HG03565 (cell line): ENCODE results near the gene AFG1L.
"Not testable (repeated sequence)": the region's sequence is repeated elsewhere in the genome, so short reads cannot be mapped to it uniquely, and the experiment has no call there.

Experiments used
- ATAC-seq: cut with Tn5 transposase; IDR thresholded peaks from one replicate; pipeline ENCODE4 v1.9.1; 2021; ENCODE audit warnings: mild to moderate bottlenecking, moderate library complexity; ENCODE audit not compliant: unreplicated experiment

The AFG1L gene

GRCh38 chr6:108550256-108550655 lies 255.4 kb downstream of the AFG1L start:
- no peak for ATAC-seq

DNA sequence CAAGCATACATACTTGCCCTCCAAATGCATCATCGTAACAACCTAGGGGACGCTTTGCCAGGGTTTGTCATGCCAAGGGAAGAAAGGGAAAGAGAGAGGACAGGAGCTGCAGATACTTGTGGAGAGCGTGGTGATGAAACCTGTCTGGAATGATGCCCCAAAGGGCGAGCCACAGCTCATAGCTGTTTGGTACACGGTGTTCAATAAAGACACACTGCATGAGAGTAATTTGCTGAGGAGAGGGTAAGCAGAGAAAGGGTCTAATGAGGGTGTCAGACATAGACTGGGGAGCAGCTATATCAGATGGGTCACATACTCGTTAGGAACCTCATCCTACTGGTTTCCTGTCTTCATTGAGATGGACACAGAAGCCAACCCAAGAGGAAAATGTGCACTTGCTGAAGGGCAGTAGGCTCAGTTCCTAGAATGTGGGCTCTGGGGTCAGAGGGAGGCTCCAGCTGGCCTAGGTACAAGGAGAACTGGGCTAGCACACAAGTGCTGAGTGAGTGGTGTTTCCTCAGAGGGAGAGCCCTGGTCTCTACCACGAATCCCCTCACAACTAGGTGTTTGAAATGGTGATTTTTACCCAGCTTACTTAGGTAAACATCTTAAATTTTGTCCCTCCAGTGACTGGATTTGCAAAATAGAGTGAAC lies 260.7 kb downstream of the AFG1L start:
- no peak for ATAC-seq

DNA sequence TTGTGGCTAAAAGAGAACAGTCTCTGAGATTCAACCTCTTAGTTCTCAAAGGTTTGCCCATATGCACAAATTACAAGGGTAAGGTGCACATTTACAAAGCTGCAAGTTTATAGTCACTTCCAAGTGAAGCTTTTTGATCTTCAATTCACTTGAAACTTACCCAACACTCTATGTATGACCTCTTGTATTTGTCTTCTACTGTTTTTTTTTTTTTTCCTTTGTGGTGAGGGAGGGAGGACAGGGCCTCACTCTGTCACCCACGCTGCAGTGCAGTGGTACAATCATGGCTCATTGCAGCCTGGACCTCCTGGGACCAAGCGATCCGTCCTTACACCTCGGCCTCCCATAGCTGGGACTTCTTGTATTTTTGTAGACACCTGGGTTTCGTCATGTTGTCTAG lies 261.4 kb downstream of the AFG1L start:
- ATAC-seq, result no peak

DNA sequence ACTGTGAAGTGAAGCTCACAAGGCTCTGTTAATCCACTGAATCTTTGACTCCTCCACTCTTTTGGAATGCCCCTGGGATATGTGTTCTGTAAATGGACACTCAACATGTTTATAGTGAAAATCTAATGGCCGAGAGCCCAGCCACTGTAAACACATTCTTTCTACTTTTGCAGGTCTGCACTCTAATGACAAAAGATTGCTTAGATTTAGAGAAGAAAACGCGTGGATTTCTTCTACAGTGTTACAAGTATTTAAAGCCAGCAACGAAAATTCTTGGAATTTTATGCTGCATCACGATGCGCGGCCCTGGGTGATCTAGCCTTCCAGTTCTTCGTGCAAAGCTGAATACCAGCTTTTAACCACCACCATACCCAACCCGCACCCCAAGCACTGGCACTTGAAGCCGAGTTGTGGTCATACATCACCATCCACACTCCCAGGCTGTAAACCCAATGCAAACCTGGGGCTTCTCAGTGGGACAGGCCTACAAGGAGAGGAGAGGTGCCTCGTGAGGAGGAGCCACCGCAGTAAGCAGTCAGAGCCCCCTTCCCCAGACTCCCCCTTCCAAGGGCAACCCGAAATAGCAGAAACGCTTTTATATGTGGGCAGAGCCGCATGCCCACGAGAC lies 262.1 kb downstream of the AFG1L start:
- no peak for ATAC-seq

DNA sequence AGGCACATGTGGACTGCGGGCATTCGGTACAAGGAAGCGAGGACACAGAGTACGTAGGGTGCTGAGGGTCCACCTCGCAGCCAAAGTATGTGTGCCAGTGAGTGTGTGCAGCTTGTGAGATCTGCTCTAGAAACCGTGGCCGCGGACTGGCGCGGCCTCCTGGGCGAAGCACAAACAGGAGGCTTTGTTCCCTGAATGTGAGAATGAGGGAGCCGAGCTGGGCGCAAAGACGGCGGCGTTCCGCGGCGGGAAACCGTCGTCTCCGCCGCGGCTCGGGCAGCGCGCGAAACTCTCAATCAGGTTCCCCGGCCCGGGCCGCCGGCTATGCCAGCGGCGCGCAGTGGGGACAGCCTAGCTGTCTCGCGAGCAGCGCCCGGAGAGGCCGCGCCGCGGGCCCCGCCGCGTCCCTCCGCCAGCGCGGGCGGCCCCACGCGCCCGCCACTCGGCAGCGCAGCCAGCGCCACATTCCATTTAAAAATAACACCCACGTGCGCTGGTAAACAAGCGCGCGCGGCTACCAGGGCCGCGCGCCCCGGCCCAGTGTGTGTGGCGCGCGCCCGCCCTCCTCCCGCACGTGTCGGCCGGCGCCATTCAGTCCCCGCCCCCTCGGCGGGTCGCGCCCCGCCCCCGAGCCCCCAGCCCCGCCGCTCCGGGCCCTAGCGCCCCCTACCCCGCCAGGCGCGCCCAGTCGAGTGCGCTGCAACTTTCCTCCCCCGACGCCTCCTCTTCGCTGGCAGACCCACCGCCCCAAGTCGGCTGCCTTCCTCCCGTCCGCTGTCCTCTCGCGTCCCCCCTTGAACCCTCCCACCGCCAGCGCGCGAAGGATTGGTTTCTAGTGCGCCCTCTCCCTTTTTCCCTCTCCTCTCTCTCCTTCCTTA lies 262.9 kb downstream of the AFG1L start:
- no peak for ATAC-seq

DNA sequence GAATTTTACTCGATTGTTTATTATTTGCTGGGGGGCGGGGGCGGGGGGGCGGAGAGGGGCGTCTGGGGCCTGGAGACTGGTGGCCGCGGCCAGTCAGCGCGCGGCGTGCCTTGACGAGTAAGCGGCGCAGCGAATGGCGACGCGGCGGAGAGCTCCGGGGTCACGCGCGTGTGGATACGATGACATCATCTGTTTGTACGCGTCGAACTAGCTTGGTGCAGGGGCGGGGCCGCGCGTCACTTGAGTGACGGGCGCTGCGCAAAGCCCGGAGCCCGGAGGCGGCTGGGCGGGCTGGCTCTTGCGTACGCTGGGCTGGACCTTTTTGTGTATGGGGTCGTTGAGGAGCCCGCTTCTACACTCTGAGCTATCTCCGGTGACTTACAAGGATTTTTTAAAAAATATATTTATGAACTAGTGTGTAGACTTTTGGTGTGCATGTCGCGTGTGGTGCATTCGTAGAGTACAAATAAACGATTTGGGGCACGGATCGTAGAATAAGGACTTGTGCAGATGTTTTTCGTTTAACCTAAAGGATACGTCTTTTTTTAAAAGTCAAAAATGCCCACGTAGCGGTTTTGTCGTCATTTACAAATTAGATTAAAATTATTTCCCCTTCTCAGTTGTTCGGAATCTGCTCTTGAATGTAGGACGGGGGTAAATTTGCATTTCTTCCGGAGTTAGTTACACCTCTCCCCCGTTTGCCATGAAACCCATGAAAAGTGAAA lies 263.7 kb downstream of the AFG1L start:
- ATAC-seq, result peak; percentile 62

- ATAC-seq, result peak; percentile 27
Measured at GRCh38 chr6:108559097-108559883, 264.4 kb downstream of the AFG1L start.

DNA sequence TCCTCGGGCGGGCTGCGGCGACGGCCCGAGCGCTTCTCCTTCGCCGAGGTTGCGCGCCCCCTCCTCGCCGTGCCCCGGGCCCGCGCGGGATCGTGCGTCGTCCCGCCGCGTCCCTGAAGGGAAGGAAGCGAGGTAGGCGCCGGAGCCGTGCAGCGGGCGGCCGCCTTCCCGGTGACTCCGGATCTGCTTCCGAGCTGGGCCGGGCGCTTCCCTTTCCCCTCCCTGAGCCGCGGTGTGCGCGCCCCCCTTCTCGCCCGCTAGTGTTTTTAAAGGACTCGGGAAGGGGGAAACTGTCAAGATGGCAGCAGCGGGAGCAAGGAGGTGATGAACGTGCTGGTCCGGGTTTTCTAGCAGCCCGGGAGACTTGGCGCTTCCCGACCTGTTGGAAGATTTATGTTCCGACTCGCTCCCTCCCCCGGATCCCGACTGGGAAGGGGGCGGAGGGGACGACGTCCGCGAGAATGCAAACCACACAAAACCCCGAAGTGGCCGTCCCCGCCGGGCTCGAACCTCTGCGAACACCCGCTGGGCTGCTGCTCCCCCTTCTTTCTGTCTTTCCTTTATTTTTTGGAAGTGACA lies 265.1 kb downstream of the AFG1L start:
- peak; percentile 0 for ATAC-seq

DNA sequence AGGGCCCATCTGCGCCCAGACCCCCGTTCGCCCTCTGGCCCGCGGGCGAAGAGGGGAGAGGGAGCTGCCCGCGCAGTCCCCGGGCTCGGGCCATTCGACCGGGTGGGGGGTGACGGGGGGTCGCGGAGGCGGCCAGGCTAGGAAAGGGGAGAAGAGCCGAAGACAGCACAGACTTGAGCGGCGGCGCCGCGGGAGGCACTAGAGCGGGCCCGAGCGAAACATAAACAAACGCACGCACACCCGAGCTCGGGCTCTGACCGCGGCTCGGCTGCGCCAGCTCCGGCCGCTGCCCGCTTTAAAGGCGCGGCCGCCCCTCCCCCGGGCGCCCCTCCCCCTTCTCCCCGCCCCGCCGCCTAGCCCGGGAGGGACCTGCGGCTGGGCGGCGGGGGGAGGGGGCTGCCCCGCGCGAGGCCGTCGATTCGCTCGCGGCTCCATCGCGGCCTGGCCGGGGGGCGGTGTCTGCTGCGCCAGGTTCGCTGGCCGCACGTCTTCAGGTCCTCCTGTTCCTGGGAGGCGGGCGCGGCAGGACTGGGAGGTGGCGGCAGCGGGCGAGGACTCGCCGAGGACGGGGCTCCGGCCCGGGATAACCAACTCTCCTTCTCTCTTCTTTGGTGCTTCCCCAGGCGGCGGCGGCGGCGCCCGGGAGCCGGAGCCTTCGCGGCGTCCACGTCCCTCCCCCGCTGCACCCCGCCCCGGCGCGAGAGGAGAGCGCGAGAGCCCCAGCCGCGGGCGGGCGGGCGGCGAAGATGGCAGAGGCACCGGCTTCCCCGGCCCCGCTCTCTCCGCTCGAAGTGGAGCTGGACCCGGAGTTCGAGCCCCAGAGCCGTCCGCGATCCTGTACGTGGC lies 265.8 kb downstream of the AFG1L start, which contains the start of gene FOXO3:
Gene FOXO3, plus strand, starts transcription at position 455 of the 846 bp plus-strand sequence. Its CDS starts 292 bp downstream, at position 747.
- ATAC-seq, result no peak

- ATAC-seq, result not testable (repeated sequence)
Measured at GRCh38 chr6:108561309-108561647, 266.4 kb downstream of the AFG1L start.

- ATAC-seq, result no peak
Measured at GRCh38 chr6:108561742-108562502, 267.1 kb downstream of the AFG1L start.

GRCh38 chr6:108562503-108562993 lies 267.7 kb downstream of the AFG1L start:
- no peak for ATAC-seq

- no peak for ATAC-seq
Measured at GRCh38 chr6:108563292-108563691, 268.4 kb downstream of the AFG1L start.

DNA sequence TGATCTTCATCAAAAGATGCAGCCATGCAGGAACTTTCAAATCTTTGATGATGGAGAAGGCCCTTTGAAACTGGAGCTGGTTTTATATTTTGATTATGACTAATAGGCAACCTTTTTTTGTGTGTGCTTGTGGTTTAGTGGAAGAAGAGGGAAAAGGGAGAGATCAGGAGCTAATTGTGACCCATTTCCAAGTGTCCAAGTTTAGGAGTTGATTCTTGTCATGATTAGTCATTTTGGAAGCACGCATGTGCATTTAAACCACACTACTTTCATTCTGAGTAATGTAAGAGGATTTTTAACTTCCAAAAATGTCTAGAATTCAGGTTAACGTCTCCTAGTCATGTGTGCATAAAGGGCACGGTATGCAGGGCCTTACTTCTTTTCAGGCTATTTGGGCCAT lies 269.3 kb downstream of the AFG1L start:
- ATAC-seq, result no peak

DNA sequence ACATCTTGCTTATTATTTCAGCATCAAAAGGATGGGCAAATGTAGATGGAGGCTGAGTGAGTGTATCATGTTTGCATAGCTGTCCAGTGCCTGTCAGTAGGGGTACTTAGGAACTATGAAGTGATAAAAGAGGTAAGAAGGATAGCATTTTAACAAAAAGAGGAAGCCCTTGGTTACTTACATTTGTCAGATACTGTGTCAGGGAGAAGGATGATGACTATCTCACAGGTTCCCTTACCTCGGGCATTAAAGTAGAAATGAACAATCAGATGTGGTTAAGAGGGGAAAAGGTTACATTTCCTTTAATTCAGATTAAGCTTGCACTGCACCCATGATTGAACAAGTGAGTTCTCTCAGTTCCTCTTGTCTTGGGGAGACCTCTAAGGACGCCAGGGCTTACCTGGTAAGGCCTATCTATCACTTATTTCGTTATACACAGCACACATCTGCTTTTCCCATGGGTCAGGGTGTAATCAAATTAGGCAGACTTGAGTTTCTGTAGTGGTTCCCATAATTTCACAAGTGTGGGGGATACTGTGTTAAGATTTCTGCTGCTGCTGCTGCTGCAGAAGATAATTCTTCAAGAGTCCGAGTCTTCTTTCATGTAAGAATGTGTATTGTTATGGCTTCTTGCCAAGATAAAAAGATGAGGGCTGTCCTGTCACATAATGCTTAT lies 270.4 kb downstream of the AFG1L start:
- ATAC-seq, result peak; percentile 72

DNA sequence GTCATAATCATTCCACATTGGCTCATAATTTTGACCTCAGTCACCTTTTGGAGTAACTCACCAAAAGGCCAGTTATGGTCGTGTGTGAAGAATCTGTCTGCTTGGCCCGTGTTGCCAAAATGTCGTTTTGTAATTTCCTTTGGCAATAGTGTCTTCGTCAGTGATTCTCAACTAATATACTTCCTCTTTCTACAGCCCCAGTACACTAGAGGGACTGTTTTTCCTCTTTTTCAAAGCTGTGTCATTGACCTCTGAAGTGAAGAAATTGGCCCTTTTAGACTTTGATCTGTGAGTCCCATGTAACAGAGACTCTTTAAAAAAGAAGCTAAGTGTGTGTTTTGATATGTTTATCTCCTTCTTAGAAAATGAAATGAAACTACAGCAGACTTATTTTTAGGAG lies 271.0 kb downstream of the AFG1L start:
- ATAC-seq, result no peak

- ATAC-seq, result no peak
Measured at GRCh38 chr6:108566406-108566805, 271.6 kb downstream of the AFG1L start.

DNA sequence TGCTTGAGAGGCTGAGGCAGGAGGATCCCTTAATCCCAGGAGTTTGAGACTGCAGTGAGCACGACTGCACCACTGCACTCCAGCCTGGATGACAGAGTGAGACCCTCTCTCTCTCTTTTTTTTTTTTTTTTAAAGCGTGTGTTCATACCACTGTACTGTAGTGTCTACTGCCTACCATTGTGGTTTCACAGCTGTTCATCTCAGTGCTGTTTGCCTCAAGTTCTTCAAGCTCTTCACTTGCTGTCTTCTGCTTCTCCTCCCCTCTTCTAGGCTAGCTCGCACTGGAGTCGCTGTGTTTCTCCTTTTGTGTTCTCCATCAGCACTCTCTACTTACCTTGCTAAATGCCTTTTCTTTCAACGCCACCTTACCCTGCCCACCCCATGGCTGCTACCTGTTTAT lies 273.2 kb downstream of the AFG1L start:
- ATAC-seq, result no peak
